HepG2 (cell line): ENCODE measurements around the gene SETD1B. TPM values are rescaled to one million over a fixed set of nuclear protein-coding genes. Genes with fewer than 3 reads are reported as not detected.

Source experiments
- ATAC-seq: fragments of 200-7000 bp; cut with Tn5 transposase; 3 replicates; pipeline ENCODE4 v1.9.1; 2020; ENCODE audit warnings: mild to moderate bottlenecking, moderate library complexity
- BruUV-seq: library from RNA; stranded (reverse); fragments of 400-500 nt; replicated peaks from 2 replicates; lab custom pipeline; 2021; lab: Mats Ljungman, UMichigan
- CTCF ChIA-PET: fragments of 300-600 bp; formaldehyde crosslinking; extraction: SDS; loops from one replicate; lab custom pipeline; 2021; ENCODE audit warnings: low total read pairs, inconsistent platforms, low intra/inter-chr PET ratio; lab: Yijun Ruan, JAX
- POLR2A ChIA-PET: fragments of 350-600 bp; sonication (Branson Sonifier 250); formaldehyde crosslinking; loops from one replicate; lab custom pipeline; 2020; ENCODE audit warnings: antibody characterized with exemption, inconsistent platforms; lab: Yijun Ruan, JAX
- DNase-seq: peaks from one replicate; pipeline ENCODE4 v3.0.0-alpha.2; 2015; ENCODE audit warnings: low spot score
- FAIRE-seq: peaks from 3 replicates; lab custom pipeline; 2011; peaks lifted over from hg19 to GRCh38; lab: Jason Lieb, UNC
- H2AFZ ChIP-seq: one replicate; pipeline ENCODE4 v1.6.1; 2011; ENCODE audit warnings: low read length, inconsistent platforms
- H3K27ac ChIP-seq: fragments of 300-600 bp; 3 replicates; pipeline ENCODE4 v1.8.0; 2011; ENCODE audit warnings: mixed run types, mild to moderate bottlenecking, mixed read lengths, low read length, inconsistent platforms; ENCODE audit not compliant: insufficient read depth; ENCODE audit errors: extremely low read length
- H3K27me3 ChIP-seq, 2 experiments: fragments of 200-600 bp in 1 of 2; 2 replicates in 1 of 2; 3 replicates in 1 of 2; pipeline versions ENCODE4 v1.6.0 to v1.8.0; 2011; ENCODE audit warnings: low read length in 2 of 2, mild to moderate bottlenecking in 2 of 2, moderate library complexity in 2 of 2, inconsistent platforms in 1 of 2; ENCODE audit not compliant: insufficient read depth in 2 of 2, control insufficient read depth in 1 of 2
- H3K36me3 ChIP-seq, 2 experiments: fragments of 200-600 bp in 1 of 2; replicated peaks in 1 of 2; 2 replicates in 1 of 2; 3 replicates in 1 of 2; pipeline versions ENCODE4 v1.5.1 to v1.8.0; 2011; ENCODE audit warnings: low read length in 2 of 2, inconsistent platforms in 1 of 2; ENCODE audit not compliant: insufficient read depth in 2 of 2, control insufficient read depth in 1 of 2
- H3K4me1 ChIP-seq: 2 replicates; pipeline ENCODE4 v1.5.1; 2012; ENCODE audit warnings: low read length, inconsistent platforms; ENCODE audit not compliant: insufficient read depth
- H3K4me2 ChIP-seq: 2 replicates; pipeline ENCODE4 v1.6.0; 2011; ENCODE audit warnings: low read depth, low read length, inconsistent platforms
- H3K4me3 ChIP-seq, 3 experiments: fragments of 200-600 bp in 1 of 3; sonication (generic), shearing (Covaris generic) in 1 of 3; replicated peaks in 1 of 3; 2 replicates each; pipeline ENCODE4 v1.5.1; 2011 to 2016; ENCODE audit warnings: low read length in 3 of 3, inconsistent platforms in 2 of 3, low read depth in 2 of 3, mild to moderate bottlenecking in 2 of 3, control low read depth in 1 of 3, mixed read lengths in 1 of 3; ENCODE audit not compliant: insufficient read depth in 1 of 3
- H3K79me2 ChIP-seq: one replicate; pipeline ENCODE4 v1.6.1; 2011; ENCODE audit warnings: low read length, inconsistent platforms; ENCODE audit not compliant: insufficient read depth
- H3K9ac ChIP-seq: 2 replicates; pipeline ENCODE4 v1.6.0; 2011; ENCODE audit warnings: mild to moderate bottlenecking, low read depth, low read length, inconsistent platforms; ENCODE audit not compliant: insufficient read depth
- H3K9me3 ChIP-seq: 2 replicates; pipeline ENCODE4 v1.5.1; 2012; ENCODE audit warnings: mild to moderate bottlenecking, low read length
- H4K20me1 ChIP-seq: 2 replicates; pipeline ENCODE4 v1.6.0; 2011; ENCODE audit warnings: inconsistent platforms, mild to moderate bottlenecking, low read length, moderate library complexity; ENCODE audit not compliant: insufficient read depth
- AHR ChIP-seq: IDR thresholded peaks from 2 replicates; pipeline ENCODE4 v1.6.1; 2018; ENCODE audit warnings: missing genetic modification reagents, missing compliant biosample characterization
- MEIS2 ChIP-seq: sonication (generic); formaldehyde crosslinking; IDR thresholded peaks from 2 replicates; pipeline ENCODE4 v1.9.0; 2021; ENCODE audit warnings: mild to moderate bottlenecking, missing genetic modification reagents
- MTF1 ChIP-seq: sonication (generic); formaldehyde crosslinking; IDR thresholded peaks from 2 replicates; pipeline ENCODE4 v1.5.0; 2020; ENCODE audit warnings: missing genetic modification reagents
- NFKB2 ChIP-seq: sonication (generic); formaldehyde crosslinking; IDR thresholded peaks from 2 replicates; pipeline ENCODE4 v1.4.0; 2020; ENCODE audit warnings: missing genetic modification reagents, borderline replicate concordance
- TCF7L2 ChIP-seq: IDR thresholded peaks from 2 replicates; pipeline ENCODE4 v1.6.1; 2011; ENCODE audit warnings: mild to moderate bottlenecking, low read depth, low read length, moderate library complexity
- WIZ ChIP-seq: sonication (generic); formaldehyde crosslinking; IDR thresholded peaks from 2 replicates; pipeline ENCODE4 v1.5.1; 2020; ENCODE audit warnings: mild to moderate bottlenecking, missing genetic modification reagents
- YEATS2 ChIP-seq: sonication (generic); formaldehyde crosslinking; IDR thresholded peaks from 2 replicates; pipeline ENCODE4 v1.4.0; 2020; ENCODE audit warnings: missing genetic modification reagents, borderline replicate concordance
- ZBTB20 ChIP-seq: sonication (generic); formaldehyde crosslinking; IDR thresholded peaks from 2 replicates; pipeline ENCODE4 v1.8.1; 2023; ENCODE audit warnings: missing genetic modification reagents, low read depth, mild to moderate bottlenecking, borderline replicate concordance
- ZNF232 ChIP-seq: sonication (generic); formaldehyde crosslinking; IDR thresholded peaks from 2 replicates; pipeline ENCODE4 v1.4.0; 2020; ENCODE audit warnings: missing genetic modification reagents, borderline replicate concordance
- ZNF317 ChIP-seq: sonication (generic); formaldehyde crosslinking; IDR thresholded peaks from 2 replicates; pipeline ENCODE4 v1.5.0; 2020; ENCODE audit warnings: mild to moderate bottlenecking, missing genetic modification reagents
- ZNF329 ChIP-seq: sonication (generic); formaldehyde crosslinking; IDR thresholded peaks from 2 replicates; pipeline ENCODE4 v1.9.0; 2021; ENCODE audit warnings: low read depth, mild to moderate bottlenecking, missing genetic modification reagents
- ZNF7 ChIP-seq: IDR thresholded peaks from 2 replicates; pipeline ENCODE4 v1.6.1; 2016; ENCODE audit warnings: missing biosample characterization, missing genetic modification reagents
- ZNF773 ChIP-seq: sonication (generic); formaldehyde crosslinking; IDR thresholded peaks from 2 replicates; pipeline ENCODE4 v1.4.0; 2020; ENCODE audit warnings: missing genetic modification reagents, borderline replicate concordance
- WGBS: methylation state at CpG from one replicate; pipeline ENCODE4 v1.1.6; 2017; ENCODE audit warnings: low lambda C conversion rate; 5-methylcytosine and 5-hydroxymethylcytosine counted together
- in situ Hi-C: cut with HindIII; loops from 2 replicates; pipeline ENCODE4 v1.10.0; 2017; ENCODE audit warnings: low pct_unique_long_range_greater_than_20kb; ENCODE audit not compliant: extremely low pct_ligation_motif_present
- intact Hi-C: fragments of 100-400 bp; cut with micrococcal nuclease; formaldehyde crosslinking; loops from one replicate; pipeline ENCODE4 v1.10.0; 2022; ENCODE audit not compliant: unreplicated experiment
- polyA plus RNA-seq, 8 experiments: library from polyadenylated mRNA; depleted of rRNA in 3 of 8; stranded (reverse) in 7 of 8; unstranded in 1 of 8; fragments of >200 nt; fragmentation: Illumina TruSeq in 4 of 8; extraction: Trizol in 4 of 8; gene quantifications; 2 replicates each; pipeline versions ENCODE4 v1.2.1 to v1.2.3, GENCODE V29; 2011 to 2016; ENCODE audit warnings: low read depth in 4 of 8, missing spikeins in 1 of 8, mixed read lengths in 1 of 8; ENCODE audit not compliant: insufficient read depth in 1 of 8
- total RNA-seq, 5 experiments: library from RNA; depleted of rRNA; stranded (reverse); fragments of >200 nt; fragmentation: Illumina TruSeq; extraction: Trizol; gene quantifications; 2 replicates each; pipeline ENCODE4 v1.2.3, GENCODE V29; 2016; ENCODE audit warnings: low read depth in 1 of 5

The SETD1B gene
- total and polyA plus RNA-seq, 2 of the 13 experiments (the other 11 are each of a cell fraction or from before 2014, with no cell fraction given): 1.1 to 1.4 TPM

- no TSS peak for BruUV-seq
- Histone ChIP-seq H3K9me3 (no peaks in the 10 kb centered on the region), H3K4me3 (no peak overlapping the region), H3K36me3 (no peaks in the 10 kb centered on the region; a peak in 1 of 5 replicates), H4K20me1 (no peaks in the 10 kb centered on the region), H3K9ac (no peak overlapping the region), H3K4me1 (no peaks in the 10 kb centered on the region), H3K27ac (no peak overlapping the region), H3K27me3 (no peaks in the 10 kb centered on the region), H3K79me2 (no peaks in the 10 kb centered on the region), H2AFZ (no peak overlapping the region), H3K4me2 (no peak overlapping the region)
- 94% methylated on average over 6 of the region's 6 CpGs for WGBS
- FAIRE-seq: no peak
- POLR2A ChIA-PET: no interaction called here
- intact Hi-C loops: no loop called here
- in situ Hi-C loops: no loop called here
- no peak; the same call in 2 of the 3 replicates for ATAC-seq
- DNase-seq: no peak
- TF ChIP-seq ZBTB20 (CRISPR knock-in tag): no peak
- TF ChIP-seq ZNF7 (CRISPR knock-in tag): no peak
- no peak for TF ChIP-seq ZNF329
- no peak for TF ChIP-seq YEATS2 (CRISPR knock-in tag)
- TF ChIP-seq ZNF232 (CRISPR knock-in tag): no peak
- no peak for TF ChIP-seq WIZ (CRISPR knock-in tag)
- no peak for TF ChIP-seq MTF1 (CRISPR knock-in tag)
- no peak for TF ChIP-seq AHR (CRISPR knock-in tag)
- no peak for TF ChIP-seq ZNF317 (CRISPR knock-in tag)
- no peak for TF ChIP-seq ZNF773
- TF ChIP-seq NFKB2 (CRISPR knock-in tag): no peak
- TF ChIP-seq MEIS2 (CRISPR knock-in tag): no peak
- no peak for TF ChIP-seq TCF7L2
- CTCF ChIA-PET: no interaction called here
Observed at GRCh38 chr12:121762269-121762668, 41.5 kb upstream of the SETD1B start.
